ENCODE measurements around the gene RIBC2.
A peak's percentile ranks its signal among the peaks of the same experiment; 100 is the strongest.
"Not testable (repeated sequence)": the region's sequence is repeated elsewhere in the genome, so short reads cannot be mapped to it uniquely, and the experiment has no call there.

Gene RIBC2

DNA sequence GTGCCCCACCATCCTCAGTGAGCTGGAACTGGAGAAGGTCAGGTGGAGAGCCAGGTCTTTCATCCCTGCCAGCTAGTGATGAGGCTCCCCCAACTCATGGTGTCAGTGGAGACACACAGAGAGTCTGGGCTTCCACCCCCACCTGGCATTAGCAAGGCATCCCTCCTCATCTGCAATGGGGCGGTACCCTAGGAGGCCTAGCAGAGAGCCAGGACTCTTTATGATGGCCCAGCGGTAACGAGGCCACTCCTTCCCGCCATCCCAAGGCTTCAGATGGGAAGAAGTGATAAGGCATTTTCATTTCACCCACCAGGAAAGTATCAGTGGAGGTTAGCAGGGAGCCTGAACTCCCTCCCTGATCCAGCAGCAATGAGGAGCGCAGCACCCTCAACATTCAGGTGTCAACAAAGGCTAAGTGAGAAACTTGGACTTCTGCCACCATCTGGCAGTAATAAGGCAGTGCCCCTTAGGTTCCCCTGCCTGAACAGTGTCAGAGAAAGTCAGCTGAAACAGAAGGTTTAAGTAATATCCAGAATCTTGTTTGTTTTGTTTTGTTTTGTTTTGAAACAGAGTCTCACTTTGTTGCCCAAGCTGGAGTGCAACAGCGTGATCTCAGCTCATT, 48.7 kb downstream of the RIBC2 start:
- Histone ChIP-seq H3K36me3 (ENCODE audit: control insufficient read depth, insufficient read depth, low read length) (no peaks in the 10 kb centered on the region), H3K9me3 (ENCODE audit: control insufficient read depth, low read length) (no peaks in the 10 kb centered on the region), H3K9ac (no peak overlapping the region), H3K27me3 (ENCODE audit: control insufficient read depth, insufficient read depth, low read length) (no peaks in the 10 kb centered on the region), H3K4me1 (peaks cover 13% of the 10 kb centered on the region), H3K27ac (peak overlapping the region; percentile 79), H2AFZ (peak overlapping the region; percentile 50), H3K4me3 (ENCODE audit: low read depth, low read length) (no peak overlapping the region), H3K4me2 (ENCODE audit: low read length) (no peak overlapping the region), H3K79me2 (no peaks in the 10 kb centered on the region)
- TF ChIP-seq, protein P1, sequence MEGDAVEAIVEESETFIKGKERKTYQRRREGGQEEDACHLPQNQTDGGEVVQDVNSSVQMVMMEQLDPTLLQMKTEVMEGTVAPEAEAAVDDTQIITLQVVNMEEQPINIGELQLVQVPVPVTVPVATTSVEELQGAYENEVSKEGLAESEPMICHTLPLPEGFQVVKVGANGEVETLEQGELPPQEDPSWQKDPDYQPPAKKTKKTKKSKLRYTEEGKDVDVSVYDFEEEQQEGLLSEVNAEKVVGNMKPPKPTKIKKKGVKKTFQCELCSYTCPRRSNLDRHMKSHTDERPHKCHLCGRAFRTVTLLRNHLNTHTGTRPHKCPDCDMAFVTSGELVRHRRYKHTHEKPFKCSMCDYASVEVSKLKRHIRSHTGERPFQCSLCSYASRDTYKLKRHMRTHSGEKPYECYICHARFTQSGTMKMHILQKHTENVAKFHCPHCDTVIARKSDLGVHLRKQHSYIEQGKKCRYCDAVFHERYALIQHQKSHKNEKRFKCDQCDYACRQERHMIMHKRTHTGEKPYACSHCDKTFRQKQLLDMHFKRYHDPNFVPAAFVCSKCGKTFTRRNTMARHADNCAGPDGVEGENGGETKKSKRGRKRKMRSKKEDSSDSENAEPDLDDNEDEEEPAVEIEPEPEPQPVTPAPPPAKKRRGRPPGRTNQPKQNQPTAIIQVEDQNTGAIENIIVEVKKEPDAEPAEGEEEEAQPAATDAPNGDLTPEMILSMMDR (IDR thresholded peaks at IDR 0.05): peak; percentile 17

DNA sequence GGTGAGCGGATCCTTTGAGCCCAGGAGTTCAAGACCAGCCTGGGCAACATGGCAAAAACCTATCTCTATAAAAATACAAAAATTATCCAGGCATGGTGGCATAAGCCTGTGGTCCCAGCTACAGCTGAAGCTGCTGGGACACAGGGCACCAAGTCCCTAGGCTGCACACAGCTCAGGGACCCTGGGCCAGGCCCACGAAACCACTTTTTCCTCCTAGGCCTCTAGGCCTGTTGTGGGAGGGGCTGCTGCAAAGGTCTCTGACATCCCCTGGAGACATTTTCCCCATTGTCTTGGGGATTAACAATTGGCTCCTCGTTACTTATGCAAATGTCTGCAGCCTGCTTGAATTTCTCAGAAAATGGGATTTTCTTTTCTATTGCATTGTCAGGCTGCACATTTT, 50.2 kb downstream of the RIBC2 start:
- not testable (repeated sequence) for H3K36me3 ChIP-seq (ENCODE audit: control insufficient read depth, insufficient read depth, low read length); H2AFZ ChIP-seq; H3K4me3 ChIP-seq (ENCODE audit: low read depth, low read length); H3K9me3 ChIP-seq (ENCODE audit: control insufficient read depth, low read length); H3K27me3 ChIP-seq (ENCODE audit: control insufficient read depth, insufficient read depth, low read length); H3K9ac ChIP-seq; H3K79me2 ChIP-seq; H3K4me2 ChIP-seq (ENCODE audit: low read length); H3K27ac ChIP-seq
- peaks cover 13% of the 10 kb centered on the region for H3K4me1 ChIP-seq

DNA sequence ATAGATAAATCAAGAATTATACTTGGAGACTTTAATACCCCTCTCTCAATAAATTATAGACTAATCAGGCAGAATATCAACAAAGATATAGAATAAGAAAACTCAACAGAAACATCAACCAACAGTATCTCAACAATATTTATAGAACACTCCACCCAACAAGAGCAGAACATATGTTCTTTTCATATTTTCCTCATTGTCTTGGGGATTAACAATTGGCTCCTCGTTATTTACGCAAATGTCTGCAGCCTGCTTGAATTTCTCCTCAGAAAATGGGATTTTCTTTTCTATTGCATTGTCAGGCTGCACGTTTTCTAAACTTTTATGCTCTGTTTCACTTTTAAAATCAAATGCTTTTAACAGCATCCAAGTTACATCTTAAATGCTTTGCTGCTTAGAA, 52.1 kb downstream of the RIBC2 start:
- no peak overlapping the region for H2AFZ ChIP-seq
- no peaks in the 10 kb centered on the region for H3K9me3 ChIP-seq (ENCODE audit: control insufficient read depth, low read length)
- no peaks in the 10 kb centered on the region for H3K27me3 ChIP-seq (ENCODE audit: control insufficient read depth, insufficient read depth, low read length)
- H3K36me3 ChIP-seq (ENCODE audit: control insufficient read depth, insufficient read depth, low read length): no peaks in the 10 kb centered on the region
- no peak overlapping the region for H3K4me3 ChIP-seq (ENCODE audit: low read depth, low read length)
- H3K79me2 ChIP-seq: no peaks in the 10 kb centered on the region
- H3K27ac ChIP-seq: no peak overlapping the region
- H3K4me2 ChIP-seq (ENCODE audit: low read length): no peak overlapping the region
- TF ChIP-seq, protein P1 (IDR thresholded peaks at IDR 0.05): no peak
- H3K9ac ChIP-seq: no peak overlapping the region
- peaks cover 19% of the 10 kb centered on the region for H3K4me1 ChIP-seq

DNA sequence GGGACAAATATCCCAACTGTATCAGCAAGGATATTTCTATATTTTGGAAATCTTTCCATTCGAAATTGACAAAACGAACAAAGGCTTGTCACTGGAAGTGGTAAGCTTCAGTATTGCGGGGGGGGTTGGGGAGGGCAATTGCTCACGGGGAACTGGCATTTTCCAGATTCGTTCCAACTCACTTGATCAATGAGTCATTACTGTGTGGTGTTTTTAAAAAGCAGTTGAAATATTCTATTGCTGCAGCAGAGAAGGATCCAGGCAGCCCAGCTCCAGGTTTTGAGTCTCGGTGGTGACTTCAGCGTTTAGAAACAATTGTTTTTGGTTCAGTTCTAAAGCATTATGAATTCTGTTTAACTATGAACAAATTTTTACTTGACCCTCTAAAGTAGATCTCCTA, 55.4 kb downstream of the RIBC2 start:
- no peak overlapping the region for H2AFZ ChIP-seq
- H3K9me3 ChIP-seq (ENCODE audit: control insufficient read depth, low read length): no peaks in the 10 kb centered on the region
- H3K4me3 ChIP-seq (ENCODE audit: low read depth, low read length): no peak overlapping the region
- no peak overlapping the region for H3K4me2 ChIP-seq (ENCODE audit: low read length)
- peaks cover 5% of the 10 kb centered on the region for H3K4me1 ChIP-seq
- H3K9ac ChIP-seq: no peak overlapping the region
- peak overlapping the region; percentile 74 for H3K27ac ChIP-seq
- no peaks in the 10 kb centered on the region for H3K36me3 ChIP-seq (ENCODE audit: control insufficient read depth, insufficient read depth, low read length)
- H3K79me2 ChIP-seq: no peaks in the 10 kb centered on the region
- TF ChIP-seq, protein P1 (IDR thresholded peaks at IDR 0.05): no peak
- no peaks in the 10 kb centered on the region for H3K27me3 ChIP-seq (ENCODE audit: control insufficient read depth, insufficient read depth, low read length)

DNA sequence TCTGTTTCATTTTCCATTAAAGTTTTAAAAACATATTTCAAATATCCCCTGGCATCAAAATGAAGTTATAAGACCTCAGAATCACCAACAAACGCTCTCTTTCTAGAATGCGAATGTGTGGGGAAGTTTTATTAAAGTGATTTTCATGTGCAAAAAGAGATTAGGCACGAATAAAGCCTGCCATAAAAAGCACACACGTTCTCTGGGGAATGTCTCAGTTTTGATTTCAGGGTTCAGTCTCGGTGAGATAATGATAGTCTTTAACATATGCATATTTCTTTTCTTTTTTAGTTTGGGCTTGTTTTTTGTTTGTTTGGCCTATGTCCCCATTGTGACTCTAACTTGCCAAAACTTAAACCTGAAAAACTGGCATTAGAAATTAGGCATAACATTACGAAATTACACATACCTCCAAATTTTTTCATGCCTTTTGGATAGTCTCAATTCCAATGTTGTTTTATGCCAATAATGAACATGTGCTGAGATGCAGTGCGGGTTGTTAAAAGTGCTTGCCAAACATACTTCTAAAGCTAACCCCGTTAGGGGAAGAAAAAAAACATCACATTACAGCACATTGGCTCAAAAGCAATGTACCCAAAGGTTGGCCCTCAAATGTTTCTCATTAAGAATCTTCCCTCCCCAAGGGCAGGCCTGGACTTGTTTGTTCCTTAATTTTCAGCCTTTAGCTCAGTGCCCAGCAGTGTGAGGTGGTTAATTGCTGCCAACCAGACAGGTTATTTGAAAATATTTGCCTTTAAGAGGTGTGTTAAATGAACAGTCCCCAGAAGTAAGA, 56.0 kb downstream of the RIBC2 start:
- Histone ChIP-seq H3K4me3 (ENCODE audit: low read depth, low read length) (no peak overlapping the region), H3K36me3 (ENCODE audit: control insufficient read depth, insufficient read depth, low read length) (no peaks in the 10 kb centered on the region), H3K4me1 (peaks cover 5% of the 10 kb centered on the region), H3K4me2 (ENCODE audit: low read length) (no peak overlapping the region), H3K79me2 (no peaks in the 10 kb centered on the region), H3K27ac (peak overlapping the region; percentile 74), H2AFZ (peak overlapping the region; percentile 73), H3K9me3 (ENCODE audit: control insufficient read depth, low read length) (no peaks in the 10 kb centered on the region), H3K27me3 (ENCODE audit: control insufficient read depth, insufficient read depth, low read length) (no peaks in the 10 kb centered on the region), H3K9ac (no peak overlapping the region)
- TF ChIP-seq, protein P1 (IDR thresholded peaks at IDR 0.05): no peak

Data from parathyroid adenoma (tissue), 2 donors.